Neural cell (in vitro differentiated cells): ENCODE results near the gene SH3BP4. TPM values are rescaled to one million over a fixed set of nuclear protein-coding genes. Genes with fewer than 3 reads are reported as not detected.

Experiments
- H2AFZ ChIP-seq: fragments of 200-600, 300-800 bp; sonication (generic), shearing (Covaris generic); 2 replicates; pipeline ENCODE4 v1.6.0; 2014; ENCODE audit warnings: low read depth, mild to moderate bottlenecking, antibody characterized with exemption, low read length, moderate library complexity
- H3F3A ChIP-seq: fragments of 200-600 bp; shearing (Covaris generic); 2 replicates; pipeline ENCODE4 v1.6.1; 2016; ENCODE audit warnings: mild to moderate bottlenecking, moderate library complexity, mixed read lengths, antibody characterized with exemption, low read length; ENCODE audit not compliant: insufficient read depth, poor library complexity, severe bottlenecking
- H3K27ac ChIP-seq: fragments of 200-600, 300-800 bp; sonication (generic), shearing (Covaris generic); 2 replicates; pipeline ENCODE4 v1.5.1; 2014; ENCODE audit warnings: mild to moderate bottlenecking, low read length, moderate library complexity
- H3K27me3 ChIP-seq: fragments of 300-800, 200-600 bp; sonication (generic), shearing (Covaris generic); 2 replicates; pipeline ENCODE4 v1.6.0; 2014; ENCODE audit warnings: mild to moderate bottlenecking, low read depth, low read length, moderate library complexity; ENCODE audit not compliant: insufficient read depth
- H3K36me3 ChIP-seq: fragments of 300-800, 200-600 bp; sonication (generic), shearing (Covaris generic); 2 replicates; pipeline ENCODE4 v1.5.1; 2014; ENCODE audit warnings: mild to moderate bottlenecking, antibody characterized with exemption, low read length, moderate library complexity; ENCODE audit not compliant: insufficient read depth
- H3K4me2 ChIP-seq: fragments of 300-800, 200-600 bp; sonication (generic), shearing (Covaris generic); 2 replicates; pipeline ENCODE4 v1.6.0; 2014; ENCODE audit warnings: mild to moderate bottlenecking, low read length
- H3K4me3 ChIP-seq: fragments of 300-800, 200-600 bp; sonication (generic), shearing (Covaris generic); 2 replicates; pipeline ENCODE4 v1.5.1; 2014; ENCODE audit warnings: mild to moderate bottlenecking, low read length, moderate library complexity
- H3K79me2 ChIP-seq: fragments of 200-600 bp; shearing (Covaris generic); replicated peaks from 2 replicates; pipeline ENCODE4 v1.6.0; 2014; ENCODE audit warnings: mild to moderate bottlenecking, low read length, moderate library complexity; ENCODE audit not compliant: insufficient read depth
- H3K9ac ChIP-seq: fragments of 300-800, 200-600 bp; sonication (generic), shearing (Covaris generic); 2 replicates; pipeline ENCODE4 v1.6.1; 2016; ENCODE audit warnings: mild to moderate bottlenecking, low read length, mixed read lengths
- H3K9me2 ChIP-seq: fragments of 200-600 bp; shearing (Covaris generic); 2 replicates; pipeline ENCODE4 v1.6.1; 2016; ENCODE audit warnings: mild to moderate bottlenecking, low read length, mixed read lengths; ENCODE audit not compliant: insufficient read depth
- H3K9me3 ChIP-seq: fragments of 200-600, 300-800 bp; sonication (generic), shearing (Covaris generic); 2 replicates; pipeline ENCODE4 v1.6.1; 2016; ENCODE audit warnings: mild to moderate bottlenecking, mixed run types, low read length, moderate library complexity, mixed read lengths
- H4K20me1 ChIP-seq: fragments of 200-600 bp; shearing (Covaris generic); 2 replicates; pipeline ENCODE4 v1.6.1; 2016; ENCODE audit warnings: mild to moderate bottlenecking, mixed run types; ENCODE audit not compliant: insufficient read depth
- EP300 ChIP-seq: fragments of 450-650 bp; conservative IDR thresholded peaks from 2 replicates; pipeline ENCODE4 v1.6.1; 2014; ENCODE audit warnings: antibody characterized with exemption, mild to moderate bottlenecking, moderate library complexity; ENCODE audit not compliant: poor library complexity, severe bottlenecking
- EZH2 ChIP-seq: fragments of 200-600, 300-800 bp; shearing (Covaris generic), sonication (generic); IDR thresholded peaks from 2 replicates; pipeline ENCODE4 v1.6.1; 2014; ENCODE audit warnings: antibody characterized with exemption, low read length, borderline replicate concordance, mild to moderate bottlenecking; ENCODE audit not compliant: insufficient read depth, poor library complexity, severe bottlenecking
- MXI1 ChIP-seq: fragments of 450-650 bp; conservative IDR thresholded peaks from 2 replicates; pipeline ENCODE4 v1.6.1; 2014; ENCODE audit warnings: antibody characterized with exemption, mild to moderate bottlenecking; ENCODE audit not compliant: poor library complexity, severe bottlenecking
- POLR2AphosphoS5 ChIP-seq: IDR thresholded peaks from 2 replicates; pipeline ENCODE4 v1.6.1; 2012
- RAD21 ChIP-seq: fragments of 450-650 bp; conservative IDR thresholded peaks from 2 replicates; pipeline ENCODE4 v1.6.1; 2014; ENCODE audit warnings: antibody characterized with exemption, mild to moderate bottlenecking, moderate library complexity
- SMC3 ChIP-seq: fragments of 450-650 bp; conservative IDR thresholded peaks from 2 replicates; pipeline ENCODE4 v1.6.1; 2014; ENCODE audit warnings: antibody characterized with exemption, mild to moderate bottlenecking, moderate library complexity; ENCODE audit not compliant: poor library complexity
- TAF1 ChIP-seq: IDR thresholded peaks from 2 replicates; pipeline ENCODE4 v1.6.1; 2012; ENCODE audit warnings: low read depth
- polyA plus RNA-seq: library from polyadenylated mRNA; depleted of rRNA; stranded (reverse); fragments of >200 nt; gene quantifications from 2 replicates; pipeline ENCODE4 v1.2.3, GENCODE V29; 2014
- TF ChIP-seq, protein P1 (sequence below): fragments of 450-650 bp; IDR thresholded peaks from 2 replicates; pipeline ENCODE4 v1.5.1; 2014; ENCODE audit warnings: antibody characterized with exemption, mild to moderate bottlenecking, moderate library complexity; ENCODE audit not compliant: poor library complexity, severe bottlenecking

Gene SH3BP4
- polyA plus RNA-seq, 1 donor from 2014 or later: 3.3 TPM

DNA sequence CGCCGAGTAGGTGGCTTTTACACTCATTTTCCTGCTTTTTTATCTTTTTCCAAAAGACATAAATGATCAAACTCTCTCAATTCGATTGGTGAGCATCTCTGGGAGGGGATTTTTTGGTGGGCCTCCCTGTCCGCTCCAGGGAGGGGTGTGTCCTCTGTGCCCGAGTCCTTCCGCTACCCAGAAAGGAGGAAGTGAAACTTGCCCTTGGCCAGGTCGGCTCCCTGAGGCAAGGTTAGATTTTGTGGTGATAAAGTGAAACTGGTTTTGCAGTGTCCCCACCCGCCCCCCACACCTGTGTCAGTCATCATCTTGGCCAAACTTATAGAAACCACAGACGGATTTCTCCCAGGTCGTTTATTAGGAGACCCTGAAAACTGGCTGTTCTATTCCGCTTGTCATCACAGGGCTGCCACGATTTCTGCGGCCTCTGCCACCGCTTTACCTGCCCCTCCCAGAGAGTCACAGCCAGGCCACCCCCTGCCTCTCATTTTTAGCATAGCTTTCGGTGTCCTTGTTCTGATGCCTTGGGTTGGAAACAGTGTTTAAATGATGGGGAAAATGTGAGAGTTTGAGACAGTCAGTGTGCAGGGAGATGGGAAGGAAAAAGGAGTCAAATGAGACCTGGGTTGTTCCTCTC lies 93.6 kb downstream of the SH3BP4 start:
- H4K20me1 ChIP-seq: no peaks in the 10 kb centered on the region
- H3F3A ChIP-seq: no peaks in the 10 kb centered on the region

DNA sequence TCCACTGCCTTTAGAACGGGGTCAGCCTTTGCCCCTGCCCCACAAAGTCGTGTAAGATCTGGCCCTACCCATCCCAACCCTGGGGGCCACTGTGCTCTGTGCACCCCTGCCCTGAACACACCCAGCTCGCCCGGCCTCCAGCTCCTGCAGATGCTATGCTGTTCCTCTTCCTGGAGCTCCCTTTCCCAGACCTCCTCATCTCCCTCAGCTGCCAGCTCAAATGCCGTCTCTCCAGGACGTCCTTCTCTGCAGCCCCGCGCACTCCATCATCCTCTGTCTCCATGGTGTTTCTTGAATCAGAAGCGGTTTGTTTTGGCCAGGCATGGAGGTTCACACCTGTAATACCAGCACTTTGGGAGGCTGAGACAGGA lies 94.1 kb downstream of the SH3BP4 start:
- Histone ChIP-seq H3K27me3 (no peaks in the 10 kb centered on the region), H3K79me2 (no peaks in the 10 kb centered on the region)

More for the DNA sequence above, 93.6 kb downstream of the SH3BP4 start:
- H3K4me3 ChIP-seq: no peak overlapping the region
- no peak overlapping the region for H2AFZ ChIP-seq
- no peaks in the 10 kb centered on the region for H3K9me3 ChIP-seq
- TF ChIP-seq, protein P1, sequence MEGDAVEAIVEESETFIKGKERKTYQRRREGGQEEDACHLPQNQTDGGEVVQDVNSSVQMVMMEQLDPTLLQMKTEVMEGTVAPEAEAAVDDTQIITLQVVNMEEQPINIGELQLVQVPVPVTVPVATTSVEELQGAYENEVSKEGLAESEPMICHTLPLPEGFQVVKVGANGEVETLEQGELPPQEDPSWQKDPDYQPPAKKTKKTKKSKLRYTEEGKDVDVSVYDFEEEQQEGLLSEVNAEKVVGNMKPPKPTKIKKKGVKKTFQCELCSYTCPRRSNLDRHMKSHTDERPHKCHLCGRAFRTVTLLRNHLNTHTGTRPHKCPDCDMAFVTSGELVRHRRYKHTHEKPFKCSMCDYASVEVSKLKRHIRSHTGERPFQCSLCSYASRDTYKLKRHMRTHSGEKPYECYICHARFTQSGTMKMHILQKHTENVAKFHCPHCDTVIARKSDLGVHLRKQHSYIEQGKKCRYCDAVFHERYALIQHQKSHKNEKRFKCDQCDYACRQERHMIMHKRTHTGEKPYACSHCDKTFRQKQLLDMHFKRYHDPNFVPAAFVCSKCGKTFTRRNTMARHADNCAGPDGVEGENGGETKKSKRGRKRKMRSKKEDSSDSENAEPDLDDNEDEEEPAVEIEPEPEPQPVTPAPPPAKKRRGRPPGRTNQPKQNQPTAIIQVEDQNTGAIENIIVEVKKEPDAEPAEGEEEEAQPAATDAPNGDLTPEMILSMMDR: no peak
- TF ChIP-seq SMC3: no peak
- TF ChIP-seq EP300: no peak
- no peaks in the 10 kb centered on the region for H3K9me2 ChIP-seq
- H3K27ac ChIP-seq: no peak overlapping the region
- H3K27me3 ChIP-seq: no peaks in the 10 kb centered on the region
- H3K79me2 ChIP-seq: no peaks in the 10 kb centered on the region
- H3K9ac ChIP-seq: no peak overlapping the region
- H3K36me3 ChIP-seq: no peaks in the 10 kb centered on the region
- no peak overlapping the region for H3K4me2 ChIP-seq

DNA sequence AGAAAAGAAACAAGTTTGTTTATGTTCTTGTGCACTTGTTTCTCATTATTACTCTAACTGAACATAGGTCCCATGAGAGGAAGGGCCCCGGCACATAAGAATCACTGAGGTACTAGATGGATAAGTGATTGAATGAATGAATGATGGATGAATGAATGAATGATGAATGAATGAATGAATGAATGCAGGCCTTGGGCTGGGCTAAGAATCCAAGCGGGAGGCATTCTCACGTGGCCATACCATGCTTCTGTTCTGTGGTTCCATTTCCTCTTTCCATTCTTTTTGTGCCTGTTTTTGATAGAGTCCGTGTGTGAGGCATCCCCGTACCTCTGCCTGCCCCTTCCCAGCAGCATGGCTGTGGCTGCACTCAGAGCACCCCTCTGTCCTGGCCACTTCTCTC lies 94.8 kb downstream of the SH3BP4 start:
- H4K20me1 ChIP-seq: no peaks in the 10 kb centered on the region
- H3F3A ChIP-seq: no peaks in the 10 kb centered on the region
- H3K36me3 ChIP-seq: no peaks in the 10 kb centered on the region
- no peak overlapping the region for H3K9ac ChIP-seq
- H3K9me2 ChIP-seq: no peaks in the 10 kb centered on the region
- H3K27me3 ChIP-seq: no peaks in the 10 kb centered on the region
- H2AFZ ChIP-seq: no peak overlapping the region
- no peaks in the 10 kb centered on the region for H3K9me3 ChIP-seq
- no peak overlapping the region for H3K4me3 ChIP-seq
- H3K4me2 ChIP-seq: no peak overlapping the region
- no peak for TF ChIP-seq EZH2
- no peak for TF ChIP-seq MXI1
- no peak for TF ChIP-seq SMC3
- TF ChIP-seq RAD21: no peak
- no peak for TF ChIP-seq POLR2AphosphoS5
- no peak for TF ChIP-seq TAF1
- H3K79me2 ChIP-seq: no peaks in the 10 kb centered on the region
- no peak overlapping the region for H3K27ac ChIP-seq

More for the DNA sequence above, 94.1 kb downstream of the SH3BP4 start:
- no peaks in the 10 kb centered on the region for H3K9me3 ChIP-seq
- no peaks in the 10 kb centered on the region for H3K9me2 ChIP-seq
- no peak overlapping the region for H2AFZ ChIP-seq
- no peaks in the 10 kb centered on the region for H4K20me1 ChIP-seq
- H3K9ac ChIP-seq: no peak overlapping the region
- TF ChIP-seq, protein P1: no peak
- no peak overlapping the region for H3K27ac ChIP-seq
- no peaks in the 10 kb centered on the region for H3K36me3 ChIP-seq
- no peak overlapping the region for H3K4me2 ChIP-seq
- no peak overlapping the region for H3K4me3 ChIP-seq
- H3F3A ChIP-seq: no peaks in the 10 kb centered on the region
